A549 (cell line): ENCODE results near the gene ACCSL. TPM values are rescaled to one million over a fixed set of nuclear protein-coding genes. Genes with fewer than 3 reads are reported as not detected.

Experiments used
- ATAC-seq, 2 experiments: fragments of 200-7000 bp in 1 of 2; fragments of >200 bp in 1 of 2; cut with Nextera tagmentation in 1 of 2; cut with Tn5 transposase in 1 of 2; 3 replicates each; pipeline versions ENCODE4 v1.8.0 to v1.9.1; 2018 to 2020; ENCODE audit warnings: mild to moderate bottlenecking in 1 of 2, moderate library complexity in 1 of 2
- CTCF ChIA-PET: fragments of 300-600 bp; sonication (Branson Sonifier 250); formaldehyde crosslinking; extraction: SDS; loops from one replicate; lab custom pipeline; 2021; ENCODE audit warnings: antibody characterized with exemption, inconsistent platforms; lab: Yijun Ruan, JAX
- POLR2A ChIA-PET: fragments of 350-600 bp; formaldehyde crosslinking; extraction: SDS; loops from one replicate; lab custom pipeline; 2021; ENCODE audit warnings: antibody characterized with exemption, inconsistent platforms; lab: Yijun Ruan, JAX
- DNase-seq, 2 experiments: peaks; one replicate each; pipeline versions ENCODE4 v3.0.0 to v3.0.0-alpha.2; 2011 to 2016; ENCODE audit warnings: low read depth in 1 of 2, low spot score in 1 of 2
- FAIRE-seq: peaks from 2 replicates; lab custom pipeline; 2011; peaks lifted over from hg19 to GRCh38; lab: Jason Lieb, UNC
- H3K27ac ChIP-seq, 2 experiments: fragments of >200 bp; sonication (Bioruptor Twin); formaldehyde crosslinking; 3 replicates each; pipeline ENCODE4 v1.5.1; 2016 to 2017
- H3K4me1 ChIP-seq: fragments of >200 bp; sonication (Bioruptor Twin); formaldehyde crosslinking; 3 replicates; pipeline ENCODE4 v1.6.1; 2016
- H3K4me2 ChIP-seq: fragments of >200 bp; sonication (Bioruptor Twin); formaldehyde crosslinking; 3 replicates; pipeline ENCODE4 v1.6.1; 2016
- H3K4me3 ChIP-seq: fragments of >200 bp; sonication (Bioruptor Twin); formaldehyde crosslinking; 3 replicates; pipeline ENCODE4 v1.5.1; 2016
- H3K9me3 ChIP-seq: fragments of >200 bp; sonication (Bioruptor Twin); formaldehyde crosslinking; 3 replicates; pipeline ENCODE4 v1.6.1; 2016
- CBX8 ChIP-seq: fragments of 200-600 bp; sonication (generic); IDR thresholded peaks from 2 replicates; pipeline ENCODE4 v1.6.1; 2016
- CHD4 ChIP-seq: fragments of 200-600 bp; sonication (generic); IDR thresholded peaks from 2 replicates; pipeline ENCODE4 v1.6.1; 2016; ENCODE audit warnings: antibody characterized with exemption, mild to moderate bottlenecking, borderline replicate concordance
- EHMT2 ChIP-seq: fragments of 200-600 bp; sonication (generic); IDR thresholded peaks from 2 replicates; pipeline ENCODE4 v1.6.1; 2016; ENCODE audit warnings: antibody characterized with exemption, low read depth, mild to moderate bottlenecking, moderate library complexity
- ELK1 ChIP-seq: fragments of 150-350 bp; IDR thresholded peaks from 2 replicates; pipeline ENCODE4 v1.6.1; 2014; ENCODE audit warnings: low read depth, mild to moderate bottlenecking, low read length
- ESRRA ChIP-seq: fragments of 150-350 bp; IDR thresholded peaks from 2 replicates; pipeline ENCODE4 v1.6.1; 2014; ENCODE audit warnings: mild to moderate bottlenecking, low read length, borderline replicate concordance
- FOXS1 ChIP-seq: fragments of 250-450 bp; sonication (Bioruptor Pico); IDR thresholded peaks from 2 replicates; pipeline ENCODE4 v1.5.0; 2020; ENCODE audit warnings: mild to moderate bottlenecking, moderate library complexity
- HDAC2 ChIP-seq: fragments of 200-600 bp; sonication (generic); IDR thresholded peaks from 2 replicates; pipeline ENCODE4 v1.6.1; 2016
- HOXB13 ChIP-seq: fragments of 250-450 bp; sonication (Bioruptor Pico); IDR thresholded peaks from 2 replicates; pipeline ENCODE4 v1.5.0; 2020; ENCODE audit warnings: low read depth, mild to moderate bottlenecking, moderate library complexity
- JUNB ChIP-seq: fragments of >200 bp; sonication (Bioruptor Twin); formaldehyde crosslinking; IDR thresholded peaks from 2 replicates; pipeline ENCODE4 v1.6.1; 2016
- KDM5A ChIP-seq: fragments of 200-600 bp; sonication (generic); IDR thresholded peaks from 2 replicates; pipeline ENCODE4 v1.6.1; 2016; ENCODE audit warnings: antibody characterized with exemption, mild to moderate bottlenecking
- MAFK ChIP-seq: fragments of 450-650 bp; IDR thresholded peaks from 2 replicates; pipeline ENCODE4 v1.6.1; 2014; ENCODE audit not compliant: partially characterized antibody
- MAZ ChIP-seq: fragments of 150-350 bp; IDR thresholded peaks from 2 replicates; pipeline ENCODE4 v1.6.1; 2014; ENCODE audit warnings: antibody characterized with exemption, low read depth, low read length, borderline replicate concordance
- MYC ChIP-seq: IDR thresholded peaks from 2 replicates; pipeline ENCODE4 v1.6.1; 2012; ENCODE audit warnings: mild to moderate bottlenecking, inconsistent platforms, low read length, improper control_type of control experiment, borderline replicate concordance
- NFE2L2 ChIP-seq: fragments of 150-350 bp; conservative IDR thresholded peaks from 2 replicates; pipeline ENCODE4 v1.6.1; 2014; ENCODE audit warnings: low read length
- NPAS2 ChIP-seq: fragments of 250-450 bp; sonication (Bioruptor Pico); IDR thresholded peaks from 2 replicates; pipeline ENCODE4 v1.8.0; 2022; ENCODE audit warnings: mild to moderate bottlenecking, moderate library complexity, borderline replicate concordance
- NR3C1 ChIP-seq: fragments of >200 bp; sonication (Bioruptor Twin); formaldehyde crosslinking; IDR thresholded peaks from 3 replicates; pipeline ENCODE4 v1.6.1; 2017
- PHF8 ChIP-seq: fragments of 200-600 bp; sonication (generic); IDR thresholded peaks from 2 replicates; pipeline ENCODE4 v1.6.1; 2016; ENCODE audit warnings: low read depth, mild to moderate bottlenecking, antibody characterized with exemption, moderate library complexity, borderline replicate concordance
- POLR2A ChIP-seq: IDR thresholded peaks from 2 replicates; pipeline ENCODE4 v1.6.1; 2012; ENCODE audit warnings: mild to moderate bottlenecking, low read length
- POLR2AphosphoS2 ChIP-seq: conservative IDR thresholded peaks from 2 replicates; pipeline ENCODE4 v1.6.1; 2012; ENCODE audit warnings: low read length, improper control_type of control experiment, inconsistent platforms
- RAD21 ChIP-seq, 2 experiments: fragments of >200 bp in 1 of 2; sonication (Bioruptor Twin) in 1 of 2; formaldehyde crosslinking in 1 of 2; IDR thresholded peaks in 1 of 2; conservative IDR thresholded peaks in 1 of 2; 2 replicates in 1 of 2; 3 replicates in 1 of 2; pipeline ENCODE4 v1.6.1; 2012 to 2018; ENCODE audit warnings: inconsistent platforms in 1 of 2
- RARB ChIP-seq: fragments of 250-450 bp; sonication (Bioruptor Pico); IDR thresholded peaks from 2 replicates; pipeline ENCODE4 v1.8.0; 2021; ENCODE audit warnings: mild to moderate bottlenecking, moderate library complexity
- REST ChIP-seq: fragments of 200-600 bp; sonication (generic); IDR thresholded peaks from 2 replicates; pipeline ENCODE4 v1.6.1; 2016; ENCODE audit warnings: antibody characterized with exemption, mild to moderate bottlenecking, moderate library complexity
- RNF2 ChIP-seq: fragments of 200-600 bp; sonication (generic); IDR thresholded peaks from 2 replicates; pipeline ENCODE4 v1.6.1; 2016; ENCODE audit warnings: low read depth, mild to moderate bottlenecking, antibody characterized with exemption, moderate library complexity, borderline replicate concordance
- TP53 ChIP-seq: fragments of 250-450 bp; sonication (Bioruptor Pico); IDR thresholded peaks from 2 replicates; pipeline ENCODE4 v1.5.0; 2021; ENCODE audit warnings: mild to moderate bottlenecking, moderate library complexity
- WGBS: methylation state at CpG from one replicate; pipeline ENCODE4 v1.1.6; 2017; ENCODE audit errors: missing lambda C conversion rate; 5-methylcytosine and 5-hydroxymethylcytosine counted together
- polyA plus RNA-seq, 4 experiments: library from polyadenylated mRNA; depleted of rRNA in 3 of 4; stranded (reverse); fragments of >200 nt; fragmentation: RNase III in 1 of 4; extraction: RNeasy Plus Mini Kit Qiagen cat#74134 plus additional on column Dnase treatment in 1 of 4; gene quantifications; 2 replicates in 3 of 4; 3 replicates in 1 of 4; pipeline ENCODE4 v1.2.3, GENCODE V29; 2011 to 2017

ACCSL gene
- polyA plus RNA-seq, 2 of the 4 experiments (the other 2 are of a cell fraction) = not detected

- CTCF ChIA-PET = no interaction called here
- no peak for TF ChIP-seq NR3C1
- TF ChIP-seq HDAC2 = no peak
- no peak for TF ChIP-seq NPAS2 (CRISPR knock-in tag)
- TF ChIP-seq RARB (CRISPR knock-in tag) = no peak
- no peak for TF ChIP-seq ELK1
- no peak for TF ChIP-seq POLR2A
- no peak for TF ChIP-seq NFE2L2
- TF ChIP-seq FOXS1 = no peak
- no peak for TF ChIP-seq HOXB13 (CRISPR knock-in tag)
- no peak for TF ChIP-seq RAD21 (conservative IDR thresholded peaks at IDR 0.05 in 1 of 2, IDR thresholded peaks at IDR 0.05 in 1 of 2)
- TF ChIP-seq PHF8 = no peak
- no peak for TF ChIP-seq RNF2
- TF ChIP-seq KDM5A = no peak
- TF ChIP-seq CHD4 = no peak
- TF ChIP-seq CBX8 = no peak
- TF ChIP-seq MAZ = no peak
- no peak for TF ChIP-seq ESRRA
- TF ChIP-seq TP53 (CRISPR knock-in tag) = no peak
- POLR2A ChIA-PET = no interaction called here
- 38% methylated on average over 4 of the region's 4 CpGs for WGBS
- Histone ChIP-seq H3K4me3 (no peak overlapping the region), H3K9me3 (no peaks in the 10 kb centered on the region), H3K4me2 (no peak overlapping the region), H3K27ac (no peak overlapping the region), H3K4me1 (no peaks in the 10 kb centered on the region)
- DNase-seq (no peak), ATAC-seq (no peak), FAIRE-seq (no peak)
Measured at GRCh38 chr11:44051171-44051570, 3.4 kb downstream of the ACCSL start.

DNA sequence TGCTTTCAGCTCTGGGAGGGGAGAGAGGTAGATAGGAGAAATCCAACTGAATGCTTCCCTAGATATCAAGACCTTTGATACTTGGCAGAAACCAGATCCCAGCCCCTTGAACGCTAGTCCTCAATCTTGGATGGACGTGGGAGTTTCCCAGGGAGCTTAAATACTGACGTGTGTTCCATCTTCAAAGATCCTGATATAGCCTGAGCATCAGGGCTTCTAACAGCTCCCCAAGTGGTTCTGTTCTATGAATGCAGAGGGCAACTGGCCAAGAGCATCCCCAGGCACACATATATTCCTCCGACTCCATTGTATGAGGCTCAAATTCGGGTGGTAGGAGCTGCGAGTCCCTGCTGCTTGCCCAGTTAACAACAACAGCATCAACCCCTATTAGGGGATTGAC, 9.6 kb downstream of the ACCSL start:
- ATAC-seq (peak; percentile 41 to 53; a peak in 2 of 6 replicates), FAIRE-seq (no peak), DNase-seq (no peak)
- H3K4me2 ChIP-seq = no peak overlapping the region
- no peaks in the 10 kb centered on the region for H3K9me3 ChIP-seq
- no peaks in the 10 kb centered on the region for H3K4me1 ChIP-seq
- POLR2A ChIA-PET = no interaction called here
- TF ChIP-seq MYC (no peak), NFE2L2 (no peak), REST (no peak), TP53 (CRISPR knock-in tag) (no peak), EHMT2 (no peak), RARB (CRISPR knock-in tag) (no peak), RNF2 (no peak), MAFK (no peak), POLR2AphosphoS2 (no peak), JUNB (no peak)
- no peak overlapping the region for H3K27ac ChIP-seq
- no peak overlapping the region for H3K4me3 ChIP-seq
- 55% methylated on average over 6 of the region's 6 CpGs for WGBS
- CTCF ChIA-PET = interaction anchor here (1.3 to 3.1 kb wide), 6 partner anchors 9 to 167 kb away, joined by 4 to 12 read pairs (median 6); partner anchors contain the start of genes ACCS and EXT2
